D341Med (cell line): ENCODE data around the gene GTF2A1L.
"Not testable (repeated sequence)": the region's sequence is repeated elsewhere in the genome, so short reads cannot be mapped to it uniquely, and the experiment has no call there.

Experiments used
- DNase-seq: peaks from one replicate; pipeline ENCODE4 v3.0.0; 2012; ENCODE audit warnings: low spot score

The GTF2A1L gene

GRCh38 chr2:48613211-48613610 lies 4.4 kb upstream of the GTF2A1L start:
- no peak for DNase-seq

GRCh38 chr2:48614581-48614980 lies 3.1 kb upstream of the GTF2A1L start:
- not testable (repeated sequence) for DNase-seq

GRCh38 chr2:48619526-48619925 lies 1.9 kb downstream of the GTF2A1L start:
- DNase-seq, result no peak

- no peak for DNase-seq
Observed at GRCh38 chr2:48620604-48621003, 2.9 kb downstream of the GTF2A1L start.

GRCh38 chr2:48622691-48623090 lies 5.0 kb downstream of the GTF2A1L start:
- DNase-seq, result not testable (repeated sequence)

- DNase-seq, result no peak
Observed at GRCh38 chr2:48624696-48625095, 7.0 kb downstream of the GTF2A1L start.

- DNase-seq, result no peak
Observed at GRCh38 chr2:48626047-48626446, 8.4 kb downstream of the GTF2A1L start.

GRCh38 chr2:48633143-48633542 lies 15.5 kb downstream of the GTF2A1L start:
- DNase-seq, result no peak

GRCh38 chr2:48635786-48636185 lies 18.1 kb downstream of the GTF2A1L start:
- no peak for DNase-seq

- no peak for DNase-seq
Observed at GRCh38 chr2:48638261-48638660, 20.6 kb downstream of the GTF2A1L start.

- DNase-seq, result no peak
Observed at GRCh38 chr2:48651158-48651790, 33.6 kb downstream of the GTF2A1L start.

- DNase-seq, result no peak
Observed at GRCh38 chr2:48668992-48669391, 51.3 kb downstream of the GTF2A1L start.

- DNase-seq, result no peak
Observed at GRCh38 chr2:48673581-48673980, 55.9 kb downstream of the GTF2A1L start.

GRCh38 chr2:48674933-48675332 lies 57.3 kb downstream of the GTF2A1L start:
- no peak for DNase-seq

- no peak for DNase-seq
Observed at GRCh38 chr2:48677450-48677849, 59.8 kb downstream of the GTF2A1L start.

GRCh38 chr2:48685126-48685525 lies 67.5 kb downstream of the GTF2A1L start:
- no peak for DNase-seq

- DNase-seq, result no peak
Observed at GRCh38 chr2:48691935-48692691, 74.5 kb downstream of the GTF2A1L start.

GRCh38 chr2:48693066-48693465 lies 75.4 kb downstream of the GTF2A1L start:
- DNase-seq, result no peak

GRCh38 chr2:48693645-48694044 lies 76.0 kb downstream of the GTF2A1L start:
- DNase-seq, result no peak

- no peak for DNase-seq
Observed at GRCh38 chr2:48694149-48694548, 76.5 kb downstream of the GTF2A1L start.

GRCh38 chr2:48695991-48696390 lies 78.3 kb downstream of the GTF2A1L start:
- DNase-seq, result no peak

GRCh38 chr2:48696881-48697280 lies 79.2 kb downstream of the GTF2A1L start:
- no peak for DNase-seq

- DNase-seq, result no peak
Observed at GRCh38 chr2:48699348-48699930, 81.8 kb downstream of the GTF2A1L start.
